GM19324 (cell line): Measurements from ENCODE around the gene SHISA8.

Source experiments
- ATAC-seq: cut with Tn5 transposase; IDR thresholded peaks from one replicate; pipeline ENCODE4 v1.9.1; 2021; ENCODE audit warnings: mild to moderate bottlenecking, moderate library complexity; ENCODE audit not compliant: unreplicated experiment, low FRiP score

Gene SHISA8

DNA sequence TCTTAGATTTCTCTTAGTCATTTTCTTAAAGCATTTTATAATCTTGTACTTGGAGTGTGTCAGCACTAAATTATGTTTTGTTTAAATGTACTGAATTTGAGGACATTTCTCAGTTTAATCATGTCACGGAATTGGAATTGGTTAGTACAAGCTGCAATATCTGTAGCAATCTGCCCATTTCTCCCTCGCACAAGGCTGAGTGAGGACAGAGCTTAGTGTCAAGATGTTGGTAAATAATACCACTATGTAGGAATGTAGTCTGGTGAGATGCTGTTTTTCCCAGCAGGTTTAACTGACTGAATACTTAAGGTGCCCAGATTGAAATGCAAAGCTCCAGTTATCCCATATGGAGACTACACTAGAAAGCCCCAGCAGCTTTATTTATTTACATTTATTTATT is 51.4 kb downstream of the SHISA8 start:
- ATAC-seq, result no peak

DNA sequence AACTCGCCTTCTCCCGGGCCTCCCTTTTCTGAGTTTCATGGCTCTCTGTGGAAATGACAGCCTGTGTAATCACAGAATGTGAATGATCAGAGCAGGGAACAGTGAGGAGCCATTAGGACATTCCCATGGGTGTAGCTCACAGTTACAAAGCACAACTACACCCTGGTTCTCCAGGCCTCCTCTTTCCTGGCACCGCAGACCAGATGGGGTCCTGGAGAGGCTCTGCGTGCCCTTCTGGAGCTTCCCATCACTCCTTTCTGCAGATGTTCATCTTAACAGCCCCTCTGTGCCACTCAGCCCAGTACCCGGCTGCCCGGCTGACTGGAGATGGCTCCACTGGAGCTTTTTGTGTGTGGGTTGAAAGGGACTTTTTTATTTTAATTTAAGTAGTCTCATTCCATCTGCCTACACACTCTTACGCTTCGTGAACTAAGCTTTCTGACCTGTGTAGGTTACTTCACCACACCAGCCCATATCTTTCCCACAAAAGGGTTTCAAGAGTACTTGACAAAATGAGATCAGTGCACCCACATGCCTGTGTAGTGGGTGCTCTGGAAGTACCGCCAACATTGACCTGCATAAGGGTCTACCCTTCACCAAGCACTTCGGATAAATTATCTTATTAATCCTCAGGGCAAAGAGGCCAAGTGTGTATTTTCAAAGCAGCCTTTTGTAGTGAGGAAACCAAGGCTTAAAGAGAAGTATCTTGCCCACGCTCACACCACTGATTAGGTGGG is 52.2 kb downstream of the SHISA8 start:
- ATAC-seq, result no peak

DNA sequence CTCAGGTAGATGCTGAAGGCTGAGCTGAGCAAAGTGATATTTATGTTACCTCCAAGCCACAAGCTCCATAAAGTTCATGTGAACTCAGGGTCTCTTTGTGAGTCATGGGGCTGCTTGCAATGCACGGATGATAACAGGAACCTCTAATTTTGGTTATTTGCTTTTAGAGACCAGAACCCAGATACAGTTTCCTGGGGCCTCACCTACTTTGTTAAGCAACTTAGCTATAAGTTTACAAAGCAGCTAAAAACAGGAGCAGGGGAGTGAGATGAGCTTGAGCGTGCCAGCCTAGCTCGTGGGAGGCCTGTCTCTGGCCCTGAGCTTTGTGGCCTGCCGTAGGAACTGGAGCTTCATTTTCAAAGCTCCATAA is 52.7 kb downstream of the SHISA8 start:
- ATAC-seq, result no peak
